Activated B cell treated with CpG ODN at 0.5 μM for 24 hours (primary cell): ENCODE data around the gene RIOK2. TPM values are rescaled to one million over a fixed set of nuclear protein-coding genes. Genes with fewer than 3 reads are reported as not detected.

ENCODE experiments used
- ATAC-seq: fragments of 200-7000 bp; cut with Tn5 transposase; one replicate; pipeline ENCODE4 v1.10.0; 2021; ENCODE audit warnings: low read depth, mild to moderate bottlenecking, moderate library complexity
- CTCF ChIA-PET: fragments of 350-600 bp; sonication (Branson Sonifier 250); formaldehyde crosslinking; loops from one replicate; lab custom pipeline; 2021; ENCODE audit warnings: antibody characterized with exemption; lab: Charles Lee
- POLR2A ChIA-PET: fragments of 350-600 bp; sonication (Branson Sonifier 250); formaldehyde crosslinking; loops from one replicate; lab custom pipeline; 2021; ENCODE audit warnings: antibody characterized with exemption; lab: Charles Lee
- DNase-seq: peaks from one replicate; pipeline ENCODE4 v3.0.0; 2022
- H3K27ac Mint-ChIP-seq: one replicate; pipeline ENCODE4 v1.8.0; 2020; ENCODE audit warnings: mixed read lengths
- H3K27me3 Mint-ChIP-seq: one replicate; pipeline ENCODE4 v1.8.0; 2021; ENCODE audit warnings: mixed read lengths
- H3K36me3 Mint-ChIP-seq: one replicate; pipeline ENCODE4 v1.8.0; 2021; ENCODE audit warnings: low read depth, mixed read lengths
- H3K4me1 Mint-ChIP-seq: one replicate; pipeline ENCODE4 v1.8.0; 2021; ENCODE audit warnings: mixed read lengths
- H3K4me3 Mint-ChIP-seq: one replicate; pipeline ENCODE4 v1.8.0; 2020; ENCODE audit warnings: mild to moderate bottlenecking, mixed read lengths
- H3K9me3 Mint-ChIP-seq: one replicate; pipeline ENCODE4 v1.8.0; 2020; ENCODE audit warnings: mixed read lengths
- CTCF ChIP-seq: fragments of 200-600 bp; IDR thresholded peaks from one replicate; pipeline ENCODE4 v1.8.0; 2022; ENCODE audit warnings: antibody characterized with exemption, mild to moderate bottlenecking
- intact Hi-C: fragments of 100-400 bp; cut with micrococcal nuclease; formaldehyde crosslinking; loops from one replicate; pipeline ENCODE4 v1.15.1; 2024
- total RNA-seq: library from RNA; stranded (reverse); gene quantifications from 2 replicates; pipeline ENCODE4 v1.2.3, GENCODE V29; 2022

Gene RIOK2
- total RNA-seq, result 38.3 and 41.4 TPM in 2 replicates

- ChIA-PET POLR2A (interaction anchor here (0.5 to 1.4 kb wide), 13 partner anchors 15 to 1746 kb away, joined by 3 to 7 read pairs (median 3); partner anchors contain the start of genes CAST, CHD1, ERAP1 and ERAP2), CTCF (no interaction called here)
- Mint-ChIP-seq H3K4me3 (peak within 1 kb of the TSS; percentile 96), H3K4me1 (peaks cover 34% of the 10 kb centered on the region), H3K27ac (peak within 1 kb of the TSS; percentile 99), H3K36me3 (peaks cover 34% of the 10 kb centered on the region), H3K27me3 (no peaks in the 10 kb centered on the region), H3K9me3 (no peaks in the 10 kb centered on the region)
- intact Hi-C loops, result loop anchor here (1.0 to 5.0 kb wide), 13 partner anchors 16 to 1844 kb away; partner anchors contain the start of genes ARSK, CAST, CHD1 and ELL2
- no peak for TF ChIP-seq CTCF
- peak; percentile 89 for ATAC-seq
- DNase-seq, result peak; percentile 78
Measured at GRCh38 chr5:97183100-97183929, at the start of gene RIOK2. Gene RIOK2, minus strand, starts transcription at chr5:97183247. Its CDS starts 56 bp downstream, at chr5:97183191.

- CTCF ChIA-PET, result interaction anchor here (0.6 to 3.4 kb wide), 17 partner anchors 10 to 1830 kb away, joined by 3 to 24 read pairs (median 5); no protein-coding TSS in a partner anchor
- Mint-ChIP-seq H3K9me3 (no peaks in the 10 kb centered on the region), H3K36me3 (no peaks in the 10 kb centered on the region), H3K27me3 (peaks cover 1% of the 10 kb centered on the region), H3K27ac (no peak overlapping the region), H3K4me3 (no peak overlapping the region), H3K4me1 (no peaks in the 10 kb centered on the region)
- POLR2A ChIA-PET, result interaction anchor here (0.5 kb wide), 1 partner anchor 48 kb away, joined by 3 read pairs; no protein-coding TSS in a partner anchor
- intact Hi-C loops, result loop anchor here (1.0 to 5.0 kb wide), 4 partner anchors 1540 to 1831 kb away; no protein-coding TSS in a partner anchor
- TF ChIP-seq CTCF, result peak; percentile 75
- no peak for DNase-seq
- peak; percentile 52 for ATAC-seq
Measured at GRCh38 chr5:97231025-97231636, 48.1 kb upstream of the RIOK2 start.

GRCh38 chr5:97229688-97230285, 46.7 kb upstream of the RIOK2 start:
- Mint-ChIP-seq H3K27ac (no peak overlapping the region), H3K4me1 (no peaks in the 10 kb centered on the region), H3K36me3 (no peaks in the 10 kb centered on the region), H3K9me3 (no peaks in the 10 kb centered on the region), H3K27me3 (peaks cover 1% of the 10 kb centered on the region), H3K4me3 (no peak overlapping the region)
- no peak for TF ChIP-seq CTCF
- CTCF ChIA-PET, result interaction anchor here (1.0 to 3.4 kb wide), 7 partner anchors 9 to 1830 kb away, joined by 3 to 24 read pairs (median 5); no protein-coding TSS in a partner anchor
- intact Hi-C loops, result loop anchor here (5.0 kb wide), 1 partner anchor 1833 kb away; no protein-coding TSS in a partner anchor
- ATAC-seq (no peak), DNase-seq (no peak)
- POLR2A ChIA-PET, result no interaction called here

- ATAC-seq (no peak), DNase-seq (no peak)
- Mint-ChIP-seq H3K9me3 (no peaks in the 10 kb centered on the region), H3K4me1 (no peaks in the 10 kb centered on the region), H3K27ac (no peak overlapping the region), H3K27me3 (peaks cover 1% of the 10 kb centered on the region), H3K36me3 (no peaks in the 10 kb centered on the region), H3K4me3 (no peak overlapping the region)
- TF ChIP-seq CTCF, result no peak
- intact Hi-C loops, result no loop called here
- CTCF ChIA-PET, result no interaction called here
- POLR2A ChIA-PET, result no interaction called here
Measured at GRCh38 chr5:97229196-97229595, 46.1 kb upstream of the RIOK2 start.
